Measurements from ENCODE around the gene UST.
"Not testable (repeated sequence)": the region's sequence is repeated elsewhere in the genome, so short reads cannot be mapped to it uniquely, and the experiment has no call there.

The UST gene

DNA sequence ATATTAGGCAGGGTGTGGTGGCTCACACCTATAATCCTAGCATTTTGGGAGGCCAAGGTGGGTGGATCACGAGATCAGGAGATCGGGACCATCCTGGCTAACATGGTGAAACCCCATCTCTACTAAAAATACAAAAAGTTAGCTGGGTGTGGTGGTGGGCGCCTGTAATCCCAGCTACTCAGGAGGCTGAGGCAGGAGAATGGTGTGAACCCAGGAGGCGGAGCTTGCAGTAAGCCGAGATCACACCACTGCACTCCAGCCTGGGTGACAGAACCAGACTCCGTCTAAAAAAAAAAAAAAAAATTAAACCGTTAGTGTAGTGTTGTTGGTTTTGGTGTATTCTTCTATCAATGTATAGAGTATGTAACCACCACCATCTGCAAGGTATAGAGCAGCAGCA lies 133.9 kb downstream of the UST start:
- not testable (repeated sequence) for FAIRE-seq

DNA sequence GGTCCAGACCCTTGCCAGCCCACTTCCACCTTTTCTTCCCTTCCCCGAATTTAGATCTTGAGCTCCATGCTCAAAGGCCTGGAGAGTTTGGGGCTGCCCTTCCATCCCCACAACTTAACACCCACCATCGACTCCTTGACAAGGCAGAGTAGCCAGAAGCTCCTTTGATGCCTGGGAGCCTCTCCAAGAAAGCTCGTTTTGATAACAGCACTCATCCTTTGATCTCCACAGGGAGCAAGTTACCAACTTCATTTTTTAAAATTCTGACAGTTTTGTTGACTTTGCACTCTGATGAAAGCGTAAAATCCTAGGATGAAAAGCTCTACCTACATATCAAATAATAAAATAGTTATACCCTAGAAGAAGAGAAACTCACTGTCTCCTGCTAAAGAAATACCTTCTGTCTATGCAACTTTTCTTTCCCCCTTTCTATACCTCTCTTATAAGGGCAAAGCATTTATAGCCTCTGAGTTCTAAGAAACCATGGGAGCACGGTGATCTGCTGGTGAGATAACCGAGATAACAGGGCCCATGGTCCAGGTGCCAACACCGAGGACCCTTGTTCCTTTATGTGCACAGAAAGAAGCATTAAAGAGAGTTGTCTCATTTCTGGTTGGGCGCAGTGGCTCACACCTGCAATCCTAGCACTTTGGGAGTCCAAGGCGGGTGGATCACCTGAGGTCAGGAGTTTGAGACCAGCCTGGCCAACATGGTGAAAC lies 134.9 kb downstream of the UST start:
- no peak for FAIRE-seq

DNA sequence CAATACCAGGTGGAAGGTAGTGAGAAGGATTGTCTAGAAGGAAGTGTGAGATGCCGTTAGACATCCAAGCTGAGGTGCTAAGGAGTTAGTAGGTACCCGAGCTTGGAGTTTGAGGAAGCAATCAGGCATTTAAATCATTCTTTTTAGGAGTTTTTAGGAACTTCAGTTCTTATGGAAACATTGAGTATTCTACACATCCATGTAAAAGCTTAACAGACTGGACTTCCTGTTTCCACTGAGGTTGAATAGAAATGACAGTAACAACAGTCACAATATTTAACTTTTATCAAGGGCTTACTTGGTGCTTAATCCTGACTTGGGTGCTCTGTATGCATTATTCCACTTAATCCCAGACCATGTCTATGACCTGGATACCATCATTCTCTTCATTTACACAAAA lies 136.4 kb downstream of the UST start:
- FAIRE-seq, result no peak

DNA sequence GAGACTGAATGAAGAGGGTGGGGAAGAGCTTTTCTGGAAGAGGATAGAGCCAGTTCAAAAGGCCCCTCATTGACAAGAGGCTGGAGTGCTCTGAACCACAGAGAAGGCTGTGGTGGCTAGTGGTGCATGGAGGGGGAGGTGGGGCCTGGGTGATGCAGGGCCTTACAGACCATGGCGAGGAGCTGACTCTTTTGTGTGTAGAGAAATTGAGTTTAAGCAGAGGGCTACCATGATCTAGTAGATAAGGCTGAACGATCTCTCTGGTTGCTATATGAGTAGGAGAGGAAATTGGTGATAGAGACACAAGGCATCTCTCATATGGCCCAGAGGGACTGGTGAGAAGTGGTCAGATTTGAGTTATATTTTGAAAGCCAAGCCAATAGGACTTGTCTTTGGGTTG lies 137.6 kb downstream of the UST start:
- FAIRE-seq, result no peak

DNA sequence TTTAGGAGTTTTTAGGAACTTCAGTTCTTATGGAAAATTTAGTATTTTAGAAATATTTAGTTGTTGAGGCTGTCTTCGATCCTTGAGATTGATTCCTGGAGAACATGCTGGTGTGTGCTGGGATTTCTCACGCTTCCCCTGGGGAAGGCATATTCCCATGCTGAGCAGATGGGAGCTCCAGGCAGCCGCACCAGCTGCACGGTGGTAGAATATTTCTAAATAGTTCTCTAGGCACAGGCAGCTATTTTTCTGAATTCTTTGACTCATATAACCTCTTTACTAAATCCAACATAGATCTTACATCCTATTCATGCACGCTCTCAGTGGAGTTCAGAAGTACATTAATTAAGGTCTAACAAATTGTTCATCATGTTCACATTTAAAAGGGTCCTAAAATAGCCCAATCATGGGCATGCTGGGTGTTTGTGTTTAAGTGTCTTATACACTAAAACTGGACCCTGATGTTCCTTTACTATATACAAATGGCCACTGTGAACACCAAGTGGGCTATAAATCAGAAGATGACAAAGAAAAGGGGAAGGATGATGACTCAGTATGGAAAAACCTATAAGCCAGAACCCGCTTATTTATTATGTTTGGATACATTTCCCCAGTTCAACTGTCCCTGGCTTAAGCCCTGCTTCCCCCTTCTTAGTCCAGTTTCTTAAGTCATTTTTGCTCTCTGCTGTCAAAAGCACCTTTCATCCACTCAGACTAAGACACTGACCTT lies 138.5 kb downstream of the UST start:
- no peak for FAIRE-seq

DNA sequence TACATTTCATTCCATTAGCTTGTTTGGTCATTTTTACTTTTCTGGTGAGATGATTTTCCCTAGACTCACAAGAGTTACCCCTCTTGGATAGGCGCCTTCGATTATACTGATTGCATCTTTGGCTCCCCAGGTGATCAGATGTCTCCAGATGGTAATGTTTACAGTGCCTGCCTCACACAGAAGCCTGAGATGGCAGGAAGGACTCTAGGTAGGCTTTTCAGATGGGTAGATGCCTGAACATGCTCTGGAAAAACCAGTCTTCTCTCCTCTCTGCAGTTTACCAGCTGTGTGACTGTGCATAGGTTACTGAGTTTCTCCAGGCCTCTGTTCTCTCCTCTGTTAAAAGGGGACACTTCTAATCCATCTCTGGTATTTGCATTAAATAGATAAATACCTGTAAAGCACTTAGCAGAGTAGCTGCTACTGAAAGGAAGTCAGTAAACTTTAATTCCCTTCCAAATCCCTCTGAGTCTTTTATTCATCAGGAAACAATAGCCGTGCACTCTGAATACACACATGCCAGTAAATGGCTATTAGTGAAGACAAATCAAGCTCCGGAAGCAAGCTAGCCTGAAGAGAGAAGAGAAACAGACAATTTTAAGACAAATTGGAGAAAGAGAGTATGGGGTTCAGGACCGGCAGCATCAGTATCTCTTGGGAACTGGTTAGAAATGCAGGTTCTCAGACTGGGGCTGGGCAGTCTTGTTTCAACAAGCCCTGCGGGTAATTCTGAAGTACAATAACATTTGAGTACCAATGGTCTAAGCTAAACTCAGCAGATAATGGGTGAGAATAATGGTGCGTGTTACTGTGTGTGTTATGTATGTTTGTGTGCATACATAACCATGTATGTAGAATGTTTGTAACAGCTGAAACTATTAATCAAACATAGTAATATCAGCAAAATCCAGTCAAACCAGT lies 139.4 kb downstream of the UST start:
- FAIRE-seq, result no peak

DNA sequence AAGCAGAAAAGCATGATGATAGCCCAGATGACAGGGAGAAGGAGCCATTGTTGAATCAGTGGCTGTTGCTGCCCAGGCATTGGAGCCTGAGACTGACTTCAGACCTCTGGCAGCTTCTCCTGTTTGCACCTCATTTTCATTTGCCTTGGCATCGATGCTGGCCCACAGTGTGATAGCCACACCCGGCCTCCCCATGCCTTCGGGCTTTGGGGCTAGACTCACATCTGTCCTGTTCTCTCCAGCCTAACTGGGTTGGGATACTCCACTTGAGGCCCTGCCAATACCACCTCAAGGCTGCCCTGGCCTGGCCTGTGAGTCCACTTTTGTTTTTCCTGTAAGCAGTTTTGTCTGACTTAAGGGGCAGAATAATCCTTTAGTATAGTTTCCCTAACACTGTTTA lies 140.4 kb downstream of the UST start:
- FAIRE-seq, result no peak

DNA sequence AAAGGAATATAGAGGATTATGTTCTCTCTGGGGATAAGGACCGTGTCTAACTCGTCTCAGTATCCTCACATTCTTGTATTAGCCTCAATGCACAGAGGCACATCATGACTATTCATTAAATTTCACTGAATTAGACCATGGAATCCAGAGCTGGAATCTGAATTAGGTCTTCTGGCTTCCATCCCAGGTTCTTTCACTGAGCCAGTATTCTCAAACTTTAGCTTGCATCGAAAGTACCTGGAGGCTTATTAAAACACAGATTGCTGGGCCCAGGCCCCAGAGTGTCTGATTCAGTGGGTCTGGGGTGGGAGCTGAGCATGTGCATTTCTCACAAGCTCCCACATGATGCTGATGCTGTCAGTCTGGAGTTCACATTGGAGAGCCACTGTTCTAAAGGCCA lies 142.0 kb downstream of the UST start:
- no peak for FAIRE-seq

DNA sequence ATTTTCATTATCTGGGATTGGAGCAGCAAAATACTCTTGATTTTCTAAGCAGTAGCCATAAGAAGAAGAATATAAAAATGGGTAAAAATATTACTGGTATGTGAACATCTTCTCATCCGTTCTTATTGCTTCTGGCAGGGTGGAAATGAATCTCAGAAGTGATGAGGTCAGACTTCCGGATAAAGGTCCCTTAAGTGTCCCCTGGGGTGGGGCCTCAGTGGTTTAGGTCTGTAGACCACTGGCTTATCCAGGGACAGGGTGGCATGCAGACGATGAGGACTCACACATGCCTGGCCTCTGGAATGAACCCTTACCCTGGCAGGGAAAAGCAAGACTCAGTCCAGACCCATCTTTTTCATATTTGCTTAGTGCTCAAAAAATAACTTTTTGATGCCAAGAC lies 143.3 kb downstream of the UST start:
- no peak for FAIRE-seq

DNA sequence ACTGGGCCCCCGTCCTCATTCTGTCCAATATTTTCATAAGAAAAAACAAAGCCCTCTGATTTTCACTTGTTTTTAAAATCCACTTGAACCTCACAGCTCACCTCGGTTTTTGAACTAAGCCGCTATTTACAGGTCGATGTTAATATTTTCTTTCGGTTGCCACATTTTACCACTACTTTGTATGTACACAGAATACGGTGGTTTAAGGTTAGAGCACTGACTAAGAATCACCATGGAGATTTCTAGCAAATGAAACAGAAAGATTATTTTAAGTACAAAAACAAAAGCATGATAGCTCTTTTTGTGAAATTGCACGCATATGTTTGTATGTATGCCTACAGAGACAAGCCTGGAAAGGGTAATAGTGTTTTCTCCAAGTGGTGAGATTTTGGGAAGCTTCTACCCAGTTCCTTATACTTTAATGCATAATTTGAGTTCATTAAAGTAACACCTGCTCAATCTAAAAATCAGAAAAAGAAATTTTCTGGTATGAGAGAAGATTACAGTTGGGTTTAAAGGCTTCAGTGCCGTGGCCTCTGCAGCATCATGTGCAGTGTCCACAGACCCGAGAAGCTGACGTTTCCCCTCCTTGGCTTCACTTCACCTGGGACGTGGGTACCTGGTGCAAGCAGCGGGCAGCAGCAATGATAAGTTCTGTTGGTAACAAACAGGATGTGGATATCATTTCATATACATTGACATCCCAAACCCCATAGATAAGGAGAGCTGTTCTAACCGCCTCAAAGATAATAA lies 144.0 kb downstream of the UST start:
- FAIRE-seq, result no peak

DNA sequence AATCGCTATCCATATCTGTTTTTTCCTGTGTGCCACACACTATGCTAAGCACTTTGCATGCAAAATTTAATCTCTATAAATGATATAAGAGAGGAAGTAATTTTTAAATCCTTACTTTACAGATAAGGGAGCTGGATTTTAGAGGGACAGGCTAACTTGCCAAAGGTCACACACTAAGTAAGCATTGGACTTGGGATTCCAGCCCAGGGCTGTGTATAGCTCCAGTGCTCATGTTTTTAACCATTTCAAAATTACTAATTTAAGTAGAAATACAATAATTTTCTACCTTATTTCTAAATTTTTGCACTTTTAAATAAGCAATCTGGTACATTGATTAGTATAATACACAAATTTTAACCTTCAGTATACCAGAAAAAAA lies 144.6 kb downstream of the UST start:
- FAIRE-seq, result no peak

DNA sequence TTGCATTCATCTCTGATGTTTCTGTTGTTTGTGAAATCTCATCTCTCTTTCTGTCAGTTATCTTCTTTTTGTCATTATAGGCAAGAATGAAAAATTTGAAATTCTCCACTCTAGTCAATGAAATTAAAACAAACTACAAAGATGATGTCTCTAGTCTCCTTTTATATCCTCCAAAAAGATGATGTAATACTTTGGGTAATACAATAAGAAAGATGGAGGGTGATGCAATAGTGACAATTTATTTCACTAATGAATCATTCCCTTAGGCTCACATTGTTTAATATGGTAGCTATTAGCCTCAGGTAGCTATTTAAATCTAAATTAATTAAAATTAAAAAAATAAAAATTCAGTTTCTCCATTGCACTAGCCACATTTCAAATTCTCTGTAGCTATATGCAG lies 145.4 kb downstream of the UST start:
- FAIRE-seq, result no peak

DNA sequence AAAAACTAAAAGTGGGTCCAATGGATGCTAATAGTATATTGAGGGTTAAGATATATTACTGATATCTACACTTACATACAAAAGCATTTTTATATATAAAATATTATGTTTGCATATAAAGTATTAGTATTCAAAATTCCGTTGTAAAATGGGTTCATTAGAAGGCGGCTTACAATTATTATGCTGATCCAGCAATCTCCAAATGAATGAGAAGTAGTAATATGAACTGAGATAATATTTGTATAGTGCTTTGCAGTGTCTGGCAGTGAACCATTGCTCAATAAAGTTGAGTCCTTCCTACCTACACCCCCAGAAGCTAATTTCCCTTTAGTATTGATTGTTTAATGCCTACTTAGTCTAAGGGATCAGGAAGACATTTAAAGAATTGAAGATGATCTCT lies 146.2 kb downstream of the UST start:
- FAIRE-seq, result no peak

DNA sequence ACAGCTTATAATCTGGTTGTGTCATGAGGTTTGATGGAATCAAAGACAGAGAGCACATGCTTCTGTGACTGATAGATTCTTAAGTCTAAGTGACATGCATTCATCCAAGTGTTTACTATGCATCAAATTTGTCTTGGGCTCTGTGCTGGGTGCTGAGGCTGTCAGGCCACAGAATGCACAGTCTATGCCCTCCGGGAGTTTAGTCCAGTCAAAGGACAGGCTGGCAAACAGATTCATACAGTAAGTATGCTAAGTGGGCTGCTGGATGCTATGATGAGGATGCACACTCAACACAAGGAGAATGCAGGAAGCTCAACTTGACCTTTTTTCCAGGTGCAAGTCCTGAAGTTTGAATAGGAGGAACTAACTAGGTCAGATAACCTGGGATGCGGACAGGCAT lies 146.7 kb downstream of the UST start:
- no peak for FAIRE-seq

DNA sequence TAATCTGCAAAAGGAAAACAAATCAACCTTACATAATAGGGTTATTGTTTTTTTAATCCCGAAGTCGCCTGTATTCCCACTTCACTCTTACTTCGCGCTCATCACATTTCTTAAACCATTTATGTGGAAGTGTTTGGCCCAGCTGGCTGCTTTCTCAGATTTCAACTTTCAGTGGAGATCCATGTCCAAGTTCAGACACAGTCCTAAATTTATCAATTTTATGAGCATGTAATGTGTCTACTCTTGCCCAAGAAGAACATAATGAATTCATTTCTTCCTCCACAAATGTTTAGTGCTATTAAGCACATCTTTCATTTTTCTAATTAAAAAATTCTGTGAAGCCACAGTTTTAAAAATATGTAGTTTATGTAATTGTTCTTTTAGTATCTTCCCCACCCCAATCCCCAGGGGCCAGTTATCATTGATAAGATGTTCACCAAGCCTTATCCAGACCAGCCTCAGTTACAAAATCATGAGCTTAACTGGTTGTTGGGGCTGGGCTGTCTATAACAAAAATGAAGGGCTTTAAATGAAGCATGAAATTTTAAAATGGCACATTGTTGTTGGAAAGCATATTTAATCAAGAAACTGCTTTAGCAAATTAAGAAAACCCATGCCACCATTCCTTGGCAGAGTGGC lies 151.7 kb downstream of the UST start:
- no peak for FAIRE-seq

DNA sequence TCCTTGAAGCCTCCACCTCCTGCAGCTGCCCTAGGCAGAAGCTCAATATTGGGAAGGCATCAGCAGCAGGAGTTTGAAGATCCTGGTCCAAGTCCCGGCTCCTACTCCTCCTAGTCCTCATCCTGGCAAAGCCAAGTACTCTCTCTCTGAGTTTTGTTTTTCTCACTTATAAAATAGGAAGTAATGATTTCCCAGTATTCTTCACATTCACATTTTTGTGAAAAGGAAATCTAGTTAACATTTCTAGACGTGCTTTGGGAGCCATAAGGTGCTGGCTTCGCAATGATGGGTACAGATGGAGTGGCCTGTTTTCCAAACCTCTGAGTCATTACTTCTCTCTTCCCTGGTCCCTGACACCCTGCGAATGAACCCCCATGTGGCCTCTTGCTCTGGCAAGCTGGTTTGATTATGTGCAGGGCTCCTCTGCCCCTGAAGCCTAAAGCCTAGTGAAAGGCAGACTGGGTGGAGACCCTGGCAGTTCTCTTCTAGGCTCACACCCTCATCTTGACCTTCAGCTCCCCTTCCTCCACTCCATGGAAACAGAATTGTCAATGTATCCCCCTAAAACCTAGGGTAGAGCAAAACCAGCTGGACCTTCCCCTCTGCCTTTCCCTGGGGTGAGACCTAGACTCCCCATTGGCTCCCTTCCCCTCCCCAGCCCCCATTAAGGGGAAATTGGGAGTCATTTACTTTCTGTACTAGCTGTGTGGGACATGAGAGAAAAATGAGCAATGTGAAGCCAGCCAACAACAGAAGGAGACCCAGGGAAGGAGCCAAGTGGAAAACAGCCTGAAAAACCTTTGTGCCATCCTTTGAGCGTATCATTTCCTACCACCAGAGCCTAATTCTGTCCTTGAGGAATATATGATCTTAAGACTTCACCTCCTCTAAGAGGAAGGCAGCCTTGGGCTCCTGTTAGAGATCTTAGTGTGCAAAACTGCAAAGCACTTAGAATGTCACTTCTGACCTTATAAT lies 158.4 kb downstream of the UST start:
- FAIRE-seq, result no peak

DNA sequence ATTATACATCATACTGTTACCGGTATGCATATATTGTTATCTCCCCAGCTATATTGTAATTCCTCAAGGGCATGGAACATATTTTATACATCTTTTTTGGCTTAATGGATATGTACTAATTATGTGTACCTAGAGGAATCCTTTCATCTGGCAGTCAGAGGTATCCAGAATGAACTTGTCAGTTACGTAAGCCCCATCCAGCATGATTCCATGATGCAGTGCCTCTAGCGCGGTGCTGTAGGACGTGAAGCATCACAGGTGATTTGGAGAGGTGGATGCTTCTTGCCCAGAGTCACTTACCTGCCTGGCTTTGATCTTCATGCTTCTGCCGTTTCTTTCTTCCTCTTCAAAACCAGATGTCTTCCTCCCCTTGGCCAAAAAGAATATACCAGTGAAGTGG lies 159.1 kb downstream of the UST start:
- FAIRE-seq, result no peak

DNA sequence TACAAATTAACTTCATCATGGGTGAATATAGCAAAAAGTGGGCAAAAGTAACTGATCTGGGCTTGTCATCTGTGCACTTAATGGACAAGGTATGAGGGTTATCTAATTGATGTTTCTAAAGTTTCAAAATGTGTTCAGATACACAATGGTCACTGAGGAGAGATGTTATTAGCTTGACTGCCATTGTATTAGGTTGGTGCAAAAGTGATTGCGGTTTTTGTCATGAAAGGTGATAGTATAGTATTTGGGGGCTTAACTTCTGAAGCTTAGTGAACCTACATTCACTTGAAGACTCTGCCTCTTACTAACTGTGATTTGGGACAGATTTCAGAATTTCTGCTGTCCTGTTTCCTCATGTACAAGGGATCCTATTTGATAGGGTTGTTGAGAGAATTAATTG lies 159.6 kb downstream of the UST start:
- no peak for FAIRE-seq

DNA sequence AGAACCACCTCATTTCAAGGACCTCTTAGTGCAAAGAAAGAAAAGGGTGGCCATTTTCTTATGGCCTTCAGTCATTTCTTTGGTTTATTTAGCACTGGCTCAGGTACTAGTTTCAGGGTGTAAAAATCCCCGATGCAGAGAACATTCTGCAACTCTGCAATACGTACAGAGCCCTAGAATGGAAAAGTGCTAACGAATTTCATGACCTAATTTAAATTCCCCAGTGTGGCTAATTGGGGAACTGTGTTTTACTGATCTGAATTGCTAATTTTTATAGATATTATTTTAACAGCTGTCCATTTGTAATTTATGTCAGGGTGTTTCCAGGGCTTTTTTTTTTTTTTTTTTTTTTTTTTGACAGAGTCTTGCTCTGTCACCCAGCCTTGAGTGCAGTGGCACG lies 160.7 kb downstream of the UST start:
- no peak for FAIRE-seq

DNA sequence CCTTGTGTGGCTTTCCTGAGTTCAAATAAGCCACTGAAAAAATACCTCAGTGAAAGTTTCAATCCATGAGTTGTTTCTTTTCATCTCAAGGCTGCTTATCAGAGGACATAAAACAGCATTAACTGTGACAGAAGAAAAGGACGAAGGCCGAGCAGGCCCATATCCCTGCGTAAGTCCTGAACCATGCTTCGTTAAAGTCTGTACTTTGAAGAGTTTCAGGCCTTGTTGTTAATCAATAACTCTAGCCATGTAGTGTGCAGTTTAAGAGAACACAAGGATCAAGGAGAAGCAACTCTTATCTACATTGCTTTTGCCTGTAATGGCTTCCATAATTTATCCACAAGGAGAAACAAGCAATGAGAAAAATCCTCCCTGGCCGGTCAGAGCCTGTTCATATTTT lies 165.4 kb downstream of the UST start:
- no peak for FAIRE-seq

DNA sequence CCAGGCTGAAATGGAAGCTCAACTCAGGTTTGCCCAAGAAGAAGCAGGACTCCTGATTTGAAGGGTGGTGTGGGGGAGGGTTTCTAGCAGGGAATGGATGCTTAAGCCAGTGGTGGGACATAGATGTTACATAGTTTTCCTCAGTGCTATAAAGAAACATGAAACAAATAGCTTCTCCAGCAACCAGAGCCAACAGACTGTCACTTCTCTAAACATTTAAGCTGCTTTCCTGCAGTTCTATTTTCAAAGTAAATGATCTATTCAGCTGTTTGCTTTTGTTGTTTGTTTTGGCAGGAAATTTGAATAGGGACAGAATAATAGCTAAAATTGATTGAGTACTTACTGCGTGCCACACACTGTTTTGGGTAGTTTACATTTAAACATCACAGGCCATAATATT lies 169.0 kb downstream of the UST start:
- FAIRE-seq, result no peak
